SJSA1 (cell line): ENCODE data around the gene MUCL3. TPM values are rescaled to one million over a fixed set of nuclear protein-coding genes. Genes with fewer than 3 reads are reported as not detected.
"Not testable (repeated sequence)": the region's sequence is repeated elsewhere in the genome, so short reads cannot be mapped to it uniquely, and the experiment has no call there.

Experiments used
- DNase-seq, 2 experiments: peaks; one replicate each; pipeline ENCODE4 v3.0.0-alpha.2; 2015 to 2020; ENCODE audit warnings: low spot score in 2 of 2, low read depth in 1 of 2
- H3K27ac ChIP-seq: fragments of 250-450 bp; sonication (Bioruptor Pico); 2 replicates; pipeline ENCODE4 v1.5.1; 2020; ENCODE audit warnings: mild to moderate bottlenecking, moderate library complexity
- H3K27me3 ChIP-seq: fragments of 250-450 bp; sonication (Bioruptor Pico); replicated peaks from 2 replicates; pipeline ENCODE4 v1.5.1; 2020; ENCODE audit warnings: mild to moderate bottlenecking, moderate library complexity
- H3K36me3 ChIP-seq: fragments of 250-450 bp; sonication (Bioruptor Pico); 2 replicates; pipeline ENCODE4 v1.5.1; 2020; ENCODE audit warnings: mild to moderate bottlenecking
- H3K4me1 ChIP-seq: fragments of 250-450 bp; sonication (Bioruptor Pico); replicated peaks from 2 replicates; pipeline ENCODE4 v1.6.1; 2021; ENCODE audit warnings: mild to moderate bottlenecking
- H3K4me3 ChIP-seq: fragments of 250-450 bp; sonication (Bioruptor Pico); 2 replicates; pipeline ENCODE4 v1.5.1; 2020; ENCODE audit warnings: mild to moderate bottlenecking
- H3K9me3 ChIP-seq: fragments of 250-450 bp; sonication (Bioruptor Pico); replicated peaks from 2 replicates; pipeline ENCODE4 v1.5.1; 2020; ENCODE audit warnings: mild to moderate bottlenecking
- total RNA-seq: library from RNA; depleted of rRNA; stranded (reverse); fragments of >200 nt; shearing (Covaris generic); gene quantifications from 2 replicates; pipeline ENCODE4 v1.2.3, GENCODE V29; 2014; rRNA removed

The MUCL3 gene
- total RNA-seq, 1 experiment from 2014 or later, result not detected

GRCh38 chr6:30988209-30988825 is 47.5 kb downstream of the MUCL3 start:
- no peak for DNase-seq
- Histone ChIP-seq H3K4me3 (no peak overlapping the region), H3K4me1 (no peaks in the 10 kb centered on the region), H3K27me3 (0 out of 2 replicates have a peak, but pooled peaks cover 3% of the 10 kb centered on the region), H3K36me3 (no peaks in the 10 kb centered on the region), H3K27ac (no peak overlapping the region), H3K9me3 (no peaks in the 10 kb centered on the region)

GRCh38 chr6:30990422-30991086 is 49.8 kb downstream of the MUCL3 start:
- Histone ChIP-seq H3K4me1 (no peaks in the 10 kb centered on the region), H3K36me3 (no peaks in the 10 kb centered on the region), H3K27me3 (no peaks in the 10 kb centered on the region), H3K27ac (no peak overlapping the region), H3K4me3 (no peak overlapping the region), H3K9me3 (no peaks in the 10 kb centered on the region)
- DNase-seq, result no peak

GRCh38 chr6:30991891-30992290 is 51.1 kb downstream of the MUCL3 start:
- no peak for DNase-seq
- no peak overlapping the region for H3K4me3 ChIP-seq
- no peak overlapping the region for H3K27ac ChIP-seq
- H3K27me3 ChIP-seq, result no peaks in the 10 kb centered on the region
- no peaks in the 10 kb centered on the region for H3K9me3 ChIP-seq
- no peaks in the 10 kb centered on the region for H3K4me1 ChIP-seq
- no peaks in the 10 kb centered on the region for H3K36me3 ChIP-seq

- H3K36me3 ChIP-seq, result no peaks in the 10 kb centered on the region
- DNase-seq, result no peak
- no peak overlapping the region for H3K4me3 ChIP-seq
- no peak overlapping the region for H3K27ac ChIP-seq
- no peaks in the 10 kb centered on the region; the same call in 1 of the 2 replicates for H3K27me3 ChIP-seq
- no peaks in the 10 kb centered on the region for H3K4me1 ChIP-seq
- no peaks in the 10 kb centered on the region for H3K9me3 ChIP-seq
These were observed 56.5 kb downstream of the MUCL3 start for GRCh38 chr6:30997301-30997700.

GRCh38 chr6:30998785-30999184 is 58.0 kb downstream of the MUCL3 start:
- no peak for DNase-seq
- Histone ChIP-seq H3K36me3 (no peaks in the 10 kb centered on the region), H3K27me3 (no peaks in the 10 kb centered on the region; the same call in 1 of the 2 replicates), H3K4me3 (no peak overlapping the region), H3K9me3 (no peaks in the 10 kb centered on the region), H3K27ac (no peak overlapping the region), H3K4me1 (no peaks in the 10 kb centered on the region)

GRCh38 chr6:31000067-31000860 is 59.5 kb downstream of the MUCL3 start:
- not testable (repeated sequence) for H3K4me1 ChIP-seq, H3K27me3 ChIP-seq, H3K36me3 ChIP-seq, H3K27ac ChIP-seq, H3K4me3 ChIP-seq, H3K9me3 ChIP-seq, DNase-seq

GRCh38 chr6:31001281-31001888 is 60.6 kb downstream of the MUCL3 start:
- no peak for DNase-seq
- no peak overlapping the region for H3K4me3 ChIP-seq
- H3K36me3 ChIP-seq, result no peaks in the 10 kb centered on the region
- H3K27ac ChIP-seq, result no peak overlapping the region
- no peaks in the 10 kb centered on the region for H3K4me1 ChIP-seq
- no peaks in the 10 kb centered on the region for H3K9me3 ChIP-seq
- no peaks in the 10 kb centered on the region; the same call in 1 of the 2 replicates for H3K27me3 ChIP-seq

- no peak overlapping the region for H3K27ac ChIP-seq
- H3K27me3 ChIP-seq, result no peaks in the 10 kb centered on the region; the same call in 1 of the 2 replicates
These were observed 61.7 kb downstream of the MUCL3 start for GRCh38 chr6:31002471-31002870.

More at GRCh38 chr6:31002471-31002870, 61.7 kb downstream of the MUCL3 start:
- Histone ChIP-seq H3K4me1 (peaks cover 3% of the 10 kb centered on the region; the same call in 1 of the 2 replicates), H3K9me3 (no peaks in the 10 kb centered on the region), H3K4me3 (no peak overlapping the region), H3K36me3 (no peaks in the 10 kb centered on the region)
- no peak for DNase-seq

Other genes with a start within 250 kb of the MUCL3 start
- gene NRM, start 250.0 kb upstream of the MUCL3 start, total RNA-seq, result 6.8 and 10.0 TPM in 2 replicates
- gene MDC1, start 223.7 kb upstream of the MUCL3 start, total RNA-seq, result 8.4 and 8.6 TPM in 2 replicates
- 1,157 and 1,642 TPM in 2 replicates for gene TUBB, start 220.6 kb upstream of the MUCL3 start, total RNA-seq
- 200 and 254 TPM in 2 replicates for gene FLOT1, start 198.3 kb upstream of the MUCL3 start, total RNA-seq
- gene IER3, start 196.4 kb upstream of the MUCL3 start, total RNA-seq, result 119 and 139 TPM in 2 replicates
- gene DDR1, start 56.5 kb upstream of the MUCL3 start, total RNA-seq, result 17.0 and 18.2 TPM in 2 replicates
- 13.4 and 17.7 TPM in 2 replicates for gene GTF2H4, start 32.8 kb upstream of the MUCL3 start, total RNA-seq
- 21.2 and 28.9 TPM in 2 replicates for gene VARS2, start 26.7 kb upstream of the MUCL3 start, total RNA-seq
- gene SFTA2, start 8.8 kb upstream of the MUCL3 start, total RNA-seq, result not detected in 2 replicates
- not detected in 2 replicates for gene MUC21, start 42.7 kb downstream of the MUCL3 start, total RNA-seq
- gene MUC22, start 69.5 kb downstream of the MUCL3 start, total RNA-seq, result not detected in 2 replicates
- not detected in 2 replicates for gene C6orf15, start 171.6 kb downstream of the MUCL3 start, total RNA-seq
- 0.39 and 0.53 TPM in 2 replicates for gene PSORS1C1, start 173.8 kb downstream of the MUCL3 start, total RNA-seq
- not detected in 2 replicates for gene CDSN, start 179.5 kb downstream of the MUCL3 start, total RNA-seq
- gene PSORS1C2, start 198.1 kb downstream of the MUCL3 start, total RNA-seq, result not detected in 2 replicates
- 35.1 and 39.2 TPM in 2 replicates for gene CCHCR1, start 216.8 kb downstream of the MUCL3 start, total RNA-seq
- 61.4 and 68.1 TPM in 2 replicates for gene TCF19, start 217.6 kb downstream of the MUCL3 start, total RNA-seq
- not detected in 2 replicates for gene POU5F1, start 229.7 kb downstream of the MUCL3 start, total RNA-seq